Thymus (tissue), 14 donors: ENCODE results near the gene UAP1L1. TPM values are rescaled to one million over a fixed set of nuclear protein-coding genes. Genes with fewer than 3 reads are reported as not detected.

Experiments used
- DNase-seq, 9 donors: peaks; one replicate each; pipeline ENCODE4 v3.0.0-alpha.2; 2013; ENCODE audit warnings: low spot score in 9 of 9, low read depth in 6 of 9, missing footprints in 1 of 9
- H3K27ac ChIP-seq, 2 donors: one replicate each; pipeline ENCODE4 v1.5.1; 2013; ENCODE audit warnings: control low read depth in 1 of 2, low read depth in 1 of 2, low read length in 1 of 2, mild to moderate bottlenecking in 1 of 2, moderate library complexity in 1 of 2
- H3K27me3 ChIP-seq, 2 donors: one replicate each; pipeline ENCODE4 v1.5.1; 2013; ENCODE audit warnings: low read length in 1 of 2; ENCODE audit not compliant: control insufficient read depth in 2 of 2, insufficient read depth in 1 of 2
- H3K36me3 ChIP-seq, 2 donors: one replicate each; pipeline ENCODE4 v1.5.1; 2013; ENCODE audit warnings: low read length in 1 of 2, mild to moderate bottlenecking in 1 of 2, moderate library complexity in 1 of 2; ENCODE audit not compliant: control insufficient read depth in 2 of 2, insufficient read depth in 2 of 2
- H3K4me1 ChIP-seq, 2 donors: one replicate each; pipeline ENCODE4 v1.5.1; 2013; ENCODE audit warnings: low read length in 2 of 2; ENCODE audit not compliant: control insufficient read depth in 2 of 2, insufficient read depth in 2 of 2
- H3K4me3 ChIP-seq, 2 donors: one replicate each; pipeline ENCODE4 v1.5.1; 2013; ENCODE audit warnings: low read length in 2 of 2, control low read depth in 1 of 2, mild to moderate bottlenecking in 1 of 2
- H3K9me3 ChIP-seq, 2 donors: one replicate each; pipeline ENCODE4 v1.5.1; 2013; ENCODE audit warnings: low read length in 1 of 2, mild to moderate bottlenecking in 1 of 2; ENCODE audit not compliant: control insufficient read depth in 2 of 2, insufficient read depth in 1 of 2
- WGBS: extraction: QIAGEN DNeasy Blood & Tissue Kit; methylation state at CpG from one replicate; pipeline ENCODE4 v1.1.7; 2013; 5-methylcytosine and 5-hydroxymethylcytosine counted together
- long read RNA-seq, 10 donors: transcript quantifications; one replicate each; lab custom pipeline, GENCODE V29; 2026
- polyA plus RNA-seq: library from polyadenylated mRNA; stranded (reverse); fragments of 200-250 nt; gene quantifications from one replicate; pipeline ENCODE4 v1.2.3, GENCODE V29; 2013
- total RNA-seq: library from RNA; stranded (reverse); fragments of 120-200 nt; gene quantifications from one replicate; pipeline ENCODE4 v1.2.4, GENCODE V29; 2013
- donor health status: healthy.

Gene UAP1L1
- total RNA-seq (1.9 TPM), polyA plus RNA-seq (9.4 TPM)
- long read RNA-seq, donor 1, result 0 reads
- long read RNA-seq, donor 2, result 0 reads
- long read RNA-seq, donor 3, result 0 reads
- long read RNA-seq, donor 4, result 0 reads
- long read RNA-seq, donor 5, result 0 reads
- long read RNA-seq, donor 6, partial matches to known transcripts, result 0 of 1 reads
- long read RNA-seq, donor 6, other reads (novel, unspliced or antisense), result 0 of 1 reads
- long read RNA-seq, donor 7, result 0 reads
- long read RNA-seq, donor 8, result 0 reads
- long read RNA-seq, donor 9, result 0 reads
- long read RNA-seq, donor 10, result 0 reads

- Histone ChIP-seq H3K4me3 (peak within 1 kb of the TSS; percentile 24 to 58), H3K27ac (peak within 1 kb of the TSS in 1 of 2 donors; percentile 66), H3K36me3 (no peaks in the 10 kb centered on the region), H3K9me3 (no peaks in the 10 kb centered on the region), H3K27me3 (peaks cover 13 to 76% of the 10 kb centered on the region in 2 donors), H3K4me1 (peaks cover 9 to 13% of the 10 kb centered on the region in 2 donors)
- 4% methylated on average over 87 of the region's 87 CpGs for WGBS
- DNase-seq, result peak in 1 of 9 donors; percentile 34
Measured at GRCh38 chr9:137077010-137077747, at the start of gene UAP1L1. Gene UAP1L1, plus strand, starts transcription at chr9:137077517. Its CDS starts 16 bp downstream, at chr9:137077533.

- Histone ChIP-seq H3K27ac (peak overlapping the region; percentile 11 to 32), H3K4me1 (peaks cover 13 to 50% of the 10 kb centered on the region in 2 donors), H3K36me3 (no peaks in the 10 kb centered on the region), H3K4me3 (peak overlapping the region; percentile 44 to 54), H3K9me3 (no peaks in the 10 kb centered on the region), H3K27me3 (peaks cover 27 to 63% of the 10 kb centered on the region in 2 donors)
- under 1% methylated on average over 98 of the region's 98 CpGs for WGBS
- DNase-seq, result peak in 8 of 9 donors; percentile 17 to 73 (median 42)
Measured at GRCh38 chr9:137028263-137029057, 48.9 kb upstream of the UAP1L1 start.

- WGBS, result 13% methylated on average over 19 of the region's 19 CpGs
- peak overlapping the region; percentile 44 to 54 for H3K4me3 ChIP-seq
Measured at GRCh38 chr9:137029058-137029936, 48.0 kb upstream of the UAP1L1 start.

GRCh38 chr9:137030006-137030405 is 47.3 kb upstream of the UAP1L1 start:
- no peak for DNase-seq
- Histone ChIP-seq H3K27ac (no peak overlapping the region), H3K4me1 (peaks cover 13 to 58% of the 10 kb centered on the region in 2 donors), H3K36me3 (no peaks in the 10 kb centered on the region), H3K27me3 (peaks cover 31 to 75% of the 10 kb centered on the region in 2 donors), H3K4me3 (no peak overlapping the region), H3K9me3 (no peaks in the 10 kb centered on the region)
- WGBS, result 31% methylated on average over 15 of the region's 15 CpGs

More at GRCh38 chr9:137029058-137029936, 48.0 kb upstream of the UAP1L1 start:
- H3K27me3 ChIP-seq, result peaks cover 28 to 68% of the 10 kb centered on the region in 2 donors
- no peaks in the 10 kb centered on the region for H3K36me3 ChIP-seq
- no peak overlapping the region for H3K27ac ChIP-seq
- peaks cover 13 to 51% of the 10 kb centered on the region in 2 donors for H3K4me1 ChIP-seq
- H3K9me3 ChIP-seq, result no peaks in the 10 kb centered on the region
- DNase-seq, result peak in 6 of 9 donors; percentile 29 to 69 (median 58)

GRCh38 chr9:137030538-137031527 is 46.5 kb upstream of the UAP1L1 start:
- no peaks in the 10 kb centered on the region for H3K9me3 ChIP-seq
- H3K27me3 ChIP-seq, result peaks cover 31 to 81% of the 10 kb centered on the region in 2 donors
- WGBS, result 53% methylated on average over 65 of the region's 65 CpGs
- H3K36me3 ChIP-seq, result no peaks in the 10 kb centered on the region
- H3K27ac ChIP-seq, result no peak overlapping the region
- H3K4me1 ChIP-seq, result peaks cover 13 to 62% of the 10 kb centered on the region in 2 donors
- no peak overlapping the region for H3K4me3 ChIP-seq
- no peak for DNase-seq

- no peak for DNase-seq
- H3K4me1 ChIP-seq, result peaks cover 13 to 56% of the 10 kb centered on the region in 2 donors
- peak within 1 kb of the TSS; percentile 19 to 57 for H3K27ac ChIP-seq
- peaks cover 31 to 70% of the 10 kb centered on the region in 2 donors for H3K27me3 ChIP-seq
- 21% methylated on average over 16 of the region's 16 CpGs for WGBS
- H3K4me3 ChIP-seq, result no peak within 1 kb of the TSS
- no peaks in the 10 kb centered on the region for H3K36me3 ChIP-seq
- no peaks in the 10 kb centered on the region for H3K9me3 ChIP-seq
Measured at GRCh38 chr9:137031904-137032640, 45.2 kb upstream of the UAP1L1 start, which contains the start of gene FUT7. Gene FUT7, minus strand, starts transcription at chr9:137032088. Its CDS starts 97 bp downstream, at chr9:137031991.

- WGBS, result 56% methylated on average over 10 of the region's 10 CpGs
Measured at GRCh38 chr9:137032858-137033257, 44.5 kb upstream of the UAP1L1 start.

More at GRCh38 chr9:137032858-137033257, 44.5 kb upstream of the UAP1L1 start:
- Histone ChIP-seq H3K36me3 (no peaks in the 10 kb centered on the region), H3K27me3 (peaks cover 26 to 67% of the 10 kb centered on the region in 2 donors), H3K4me1 (peaks cover 13 to 51% of the 10 kb centered on the region in 2 donors), H3K4me3 (no peak overlapping the region), H3K9me3 (no peaks in the 10 kb centered on the region), H3K27ac (peak overlapping the region in 1 of 2 donors; percentile 26)
- no peak for DNase-seq
